Measurements from ENCODE around the gene PCED1B. TPM values are rescaled to one million over a fixed set of nuclear protein-coding genes. Genes with fewer than 3 reads are reported as not detected.
"Not testable (repeated sequence)": the region's sequence is repeated elsewhere in the genome, so short reads cannot be mapped to it uniquely, and the experiment has no call there.

Gene PCED1B
- total and polyA plus RNA-seq, 4 experiments from 2014 or later = 44.3 to 74.6 (median 47.8) TPM

DNA sequence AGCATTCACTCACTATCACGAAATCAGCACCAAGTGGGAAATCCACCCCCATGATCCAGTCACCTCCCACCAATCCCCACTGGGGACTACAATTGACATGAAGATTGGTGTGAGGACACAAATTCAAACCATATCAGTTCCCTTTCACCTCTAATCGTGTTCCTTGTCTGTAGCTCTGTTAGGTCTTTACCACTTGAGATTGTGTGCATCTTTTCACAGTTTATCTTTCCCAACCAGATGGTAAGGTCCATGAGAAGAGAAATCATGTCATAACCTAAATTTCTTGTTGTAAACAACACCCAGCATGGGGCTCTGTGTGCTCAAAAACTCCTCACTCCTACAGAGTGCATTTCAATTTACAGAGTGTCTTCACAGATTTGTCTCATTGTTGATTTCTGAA, 27.1 kb upstream of the PCED1B start:
- Mint-ChIP-seq H3K9me3 (peaks cover 5 to 33% (median 20%) of the 10 kb centered on the region in 8 donors), H3K4me3 (no peak overlapping the region), H3K4me1 (no peaks in the 10 kb centered on the region), H3K27me3 (no peaks in the 10 kb centered on the region), H3K27ac (no peak overlapping the region), H3K36me3 (peaks cover 4 to 20% of the 10 kb centered on the region in 2 donors)
- no peak for DNase-seq
- intact Hi-C loops (cut with micrococcal nuclease) = no loop called here
- ChIA-PET POLR2A (ENCODE audit: partially characterized antibody) (no interaction called here), CTCF (ENCODE audit: partially characterized antibody) (interaction anchor here (1.5 kb wide), 1 partner anchor 31 kb away, joined by 5 read pairs; no protein-coding TSS in a partner anchor)
- no peaks in the 10 kb centered on the region for H3K27me3 ChIP-seq (ENCODE audit: insufficient read depth, low read length)
- no peaks in the 10 kb centered on the region for H3K36me3 ChIP-seq (ENCODE audit: insufficient read depth, low read length)
- no peak overlapping the region for H3K27ac ChIP-seq (ENCODE audit: low read depth, low read length)
- H3K9me3 ChIP-seq (ENCODE audit: control insufficient read depth in 1 of 2, low read length in 2 of 2) = peaks cover 0 to 6% of the 10 kb centered on the region in 2 donors
- no peak overlapping the region for H3K4me3 ChIP-seq (ENCODE audit: low read length in 2 of 2)
- no peaks in the 10 kb centered on the region for H3K4me1 ChIP-seq (ENCODE audit: insufficient read depth, low read length)

DNA sequence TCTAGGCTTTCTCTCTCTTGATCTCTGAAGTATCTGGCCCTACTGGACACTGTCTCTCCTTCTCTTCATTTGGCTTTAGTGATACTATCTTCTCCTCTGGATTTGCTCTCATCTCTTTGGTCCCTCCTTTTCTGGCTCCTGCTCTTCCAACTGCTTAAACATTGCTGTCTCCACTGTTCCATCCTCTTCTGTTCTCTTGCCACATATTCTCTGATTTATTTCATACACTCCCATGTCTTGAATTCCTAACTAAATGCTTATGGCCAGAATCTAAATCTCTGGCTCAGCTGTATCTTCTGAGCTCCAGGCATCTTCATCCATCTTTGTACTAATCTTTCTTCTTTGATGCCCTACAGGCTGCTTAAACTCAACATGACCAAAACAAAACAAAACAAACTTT, 25.5 kb upstream of the PCED1B start:
- ChIA-PET POLR2A (ENCODE audit: partially characterized antibody) (interaction anchor here (1.3 kb wide), 1 partner anchor 344 kb away, joined by 3 read pairs; no protein-coding TSS in a partner anchor), CTCF (ENCODE audit: partially characterized antibody) (interaction anchor here (1.5 to 2.0 kb wide), 2 partner anchors 21 to 33 kb away, joined by 5 to 10 read pairs; no protein-coding TSS in a partner anchor)
- H3K9me3 Mint-ChIP-seq = peaks cover 5 to 34% (median 22%) of the 10 kb centered on the region in 8 donors
- no peaks in the 10 kb centered on the region for H3K27me3 Mint-ChIP-seq
- Histone ChIP-seq H3K4me1 (ENCODE audit: insufficient read depth, low read length) (no peaks in the 10 kb centered on the region), H3K27me3 (ENCODE audit: insufficient read depth, low read length) (no peaks in the 10 kb centered on the region), H3K9me3 (ENCODE audit: control insufficient read depth in 1 of 2, low read length in 2 of 2) (peaks cover 0 to 6% of the 10 kb centered on the region in 2 donors), H3K4me3 (ENCODE audit: low read length in 2 of 2) (no peak overlapping the region), H3K27ac (ENCODE audit: low read depth, low read length) (no peak overlapping the region), H3K36me3 (ENCODE audit: insufficient read depth, low read length) (no peaks in the 10 kb centered on the region)
- H3K27ac Mint-ChIP-seq = no peak overlapping the region
- no peaks in the 10 kb centered on the region for H3K4me1 Mint-ChIP-seq
- intact Hi-C loops (cut with micrococcal nuclease) = no loop called here
- no peak for DNase-seq
- H3K4me3 Mint-ChIP-seq = no peak overlapping the region
- H3K36me3 Mint-ChIP-seq = peaks cover 4 to 20% of the 10 kb centered on the region in 2 donors

DNA sequence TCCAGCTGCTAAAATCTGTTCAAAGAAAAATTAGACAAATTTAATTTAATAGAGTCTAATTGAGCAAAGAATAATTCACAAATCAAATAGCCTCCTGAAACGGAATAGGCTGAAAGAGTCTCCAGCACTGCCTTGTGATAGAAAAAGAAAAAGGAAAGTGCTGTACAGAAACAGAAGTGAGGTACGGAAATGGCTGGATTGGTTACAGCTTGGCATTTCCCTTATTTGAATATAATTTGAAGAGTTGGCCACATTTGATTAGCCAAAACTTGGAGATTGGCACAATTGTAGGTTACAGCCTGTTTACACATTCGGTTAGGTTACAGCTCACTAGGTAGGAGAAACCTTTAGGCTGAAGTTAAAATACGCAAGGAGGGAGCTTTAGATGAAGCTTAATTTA, 24.8 kb upstream of the PCED1B start:
- Mint-ChIP-seq H3K27me3 (no peaks in the 10 kb centered on the region), H3K9me3 (peaks cover 5 to 35% (median 20%) of the 10 kb centered on the region in 8 donors), H3K4me1 (no peaks in the 10 kb centered on the region), H3K27ac (no peak overlapping the region), H3K36me3 (peaks cover 6 to 20% of the 10 kb centered on the region in 2 donors), H3K4me3 (no peak overlapping the region)
- intact Hi-C loops (cut with micrococcal nuclease) = no loop called here
- no peaks in the 10 kb centered on the region for H3K4me1 ChIP-seq (ENCODE audit: insufficient read depth, low read length)
- DNase-seq = no peak
- H3K9me3 ChIP-seq (ENCODE audit: control insufficient read depth in 1 of 2, low read length in 2 of 2) = peaks cover 0 to 6% of the 10 kb centered on the region in 2 donors
- no peaks in the 10 kb centered on the region for H3K27me3 ChIP-seq (ENCODE audit: insufficient read depth, low read length)
- H3K27ac ChIP-seq (ENCODE audit: low read depth, low read length) = no peak overlapping the region
- CTCF ChIA-PET (ENCODE audit: partially characterized antibody) = interaction anchor here (2.0 kb wide), 1 partner anchor 22 kb away, joined by 10 read pairs; no protein-coding TSS in a partner anchor
- no peak overlapping the region for H3K4me3 ChIP-seq (ENCODE audit: low read length in 2 of 2)
- POLR2A ChIA-PET (ENCODE audit: partially characterized antibody) = no interaction called here
- H3K36me3 ChIP-seq (ENCODE audit: insufficient read depth, low read length) = no peaks in the 10 kb centered on the region

- H3K4me1 ChIP-seq (ENCODE audit: insufficient read depth, low read length); H3K4me3 Mint-ChIP-seq; DNase-seq; CTCF ChIA-PET (ENCODE audit: partially characterized antibody); H3K27ac Mint-ChIP-seq; H3K27me3 Mint-ChIP-seq; H3K9me3 ChIP-seq (ENCODE audit: control insufficient read depth in 1 of 2, low read length in 2 of 2); H3K36me3 ChIP-seq (ENCODE audit: insufficient read depth, low read length); POLR2A ChIA-PET (ENCODE audit: partially characterized antibody); intact Hi-C loops (cut with micrococcal nuclease); H3K4me1 Mint-ChIP-seq; H3K27ac ChIP-seq (ENCODE audit: low read depth, low read length); H3K4me3 ChIP-seq (ENCODE audit: low read length in 2 of 2); H3K27me3 ChIP-seq (ENCODE audit: insufficient read depth, low read length): not testable (repeated sequence)
- peaks cover 6 to 15% of the 10 kb centered on the region in 2 donors for H3K36me3 Mint-ChIP-seq
- peaks cover 4 to 34% (median 16%) of the 10 kb centered on the region in 8 donors for H3K9me3 Mint-ChIP-seq
Observed at GRCh38 chr12:47055856-47056255, 23.6 kb upstream of the PCED1B start.

DNA sequence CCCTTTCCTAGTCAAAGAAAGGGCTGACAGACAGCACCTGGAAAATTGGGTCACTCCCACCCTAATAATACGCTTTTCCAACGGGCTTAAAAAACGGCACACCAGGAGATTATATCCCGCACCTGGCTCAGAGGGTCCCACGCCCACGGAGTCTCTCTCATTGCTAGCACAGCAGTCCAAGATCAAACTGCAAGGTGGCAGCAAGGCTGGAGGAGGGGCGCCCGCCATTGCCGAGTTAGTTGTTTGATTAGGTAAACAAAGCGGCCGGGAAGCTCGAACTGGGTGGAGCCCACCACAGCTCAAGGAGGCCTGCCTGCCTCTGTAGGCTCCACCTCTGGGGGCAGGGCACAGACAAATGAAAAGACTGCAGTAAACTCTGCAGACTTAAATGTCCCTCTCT, 22.5 kb upstream of the PCED1B start:
- H3K27ac Mint-ChIP-seq; CTCF ChIA-PET (ENCODE audit: partially characterized antibody); DNase-seq: not testable (repeated sequence)

DNA sequence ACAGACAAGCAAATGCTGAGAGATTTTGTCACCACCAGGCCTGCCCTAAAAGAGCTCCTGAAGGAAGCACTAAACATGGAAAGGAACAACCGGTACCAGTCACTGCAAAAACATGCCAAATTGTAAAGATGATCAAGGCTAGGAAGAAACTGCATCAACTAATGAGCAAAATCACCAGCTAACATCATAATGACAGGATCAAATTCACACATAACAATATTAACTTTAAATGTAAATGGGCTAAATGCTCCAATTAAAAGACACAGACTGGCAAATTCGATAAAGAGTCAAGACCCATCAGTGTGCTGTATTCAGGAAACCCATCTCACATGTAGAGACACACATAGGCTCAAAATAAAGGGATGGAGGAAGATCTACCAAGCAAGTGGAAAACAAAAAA, 20.8 kb upstream of the PCED1B start:
- H3K27me3 ChIP-seq (ENCODE audit: insufficient read depth, low read length); POLR2A ChIA-PET (ENCODE audit: partially characterized antibody); H3K36me3 ChIP-seq (ENCODE audit: insufficient read depth, low read length); H3K9me3 ChIP-seq (ENCODE audit: control insufficient read depth in 1 of 2, low read length in 2 of 2); H3K27me3 Mint-ChIP-seq; H3K4me3 ChIP-seq (ENCODE audit: low read length in 2 of 2); intact Hi-C loops (cut with micrococcal nuclease); H3K4me3 Mint-ChIP-seq; H3K4me1 Mint-ChIP-seq; H3K36me3 Mint-ChIP-seq; H3K27ac ChIP-seq (ENCODE audit: low read depth, low read length); DNase-seq; H3K4me1 ChIP-seq (ENCODE audit: insufficient read depth, low read length); H3K27ac Mint-ChIP-seq: not testable (repeated sequence)
- H3K9me3 Mint-ChIP-seq = peaks cover 0 to 19% (median 7%) of the 10 kb centered on the region in 8 donors
- CTCF ChIA-PET (ENCODE audit: partially characterized antibody) = interaction anchor here (1.0 kb wide), 1 partner anchor 13 kb away, joined by 3 read pairs; no protein-coding TSS in a partner anchor

More for the DNA sequence above, 22.5 kb upstream of the PCED1B start:
- H3K4me3 ChIP-seq (ENCODE audit: low read length in 2 of 2); POLR2A ChIA-PET (ENCODE audit: partially characterized antibody); H3K4me1 Mint-ChIP-seq; H3K36me3 Mint-ChIP-seq; H3K4me3 Mint-ChIP-seq; H3K36me3 ChIP-seq (ENCODE audit: insufficient read depth, low read length); H3K27me3 Mint-ChIP-seq; H3K27ac ChIP-seq (ENCODE audit: low read depth, low read length); H3K4me1 ChIP-seq (ENCODE audit: insufficient read depth, low read length); H3K9me3 ChIP-seq (ENCODE audit: control insufficient read depth in 1 of 2, low read length in 2 of 2); intact Hi-C loops (cut with micrococcal nuclease); H3K27me3 ChIP-seq (ENCODE audit: insufficient read depth, low read length): not testable (repeated sequence)
- H3K9me3 Mint-ChIP-seq = peaks cover under 1 to 26% (median 10%) of the 10 kb centered on the region in 8 donors

GRCh38 chr12:47065546-47065945, 13.9 kb upstream of the PCED1B start:
- Histone ChIP-seq H3K27ac (ENCODE audit: low read depth, low read length) (no peak overlapping the region), H3K27me3 (ENCODE audit: insufficient read depth, low read length) (no peaks in the 10 kb centered on the region), H3K4me3 (ENCODE audit: low read length in 2 of 2) (no peak overlapping the region), H3K4me1 (ENCODE audit: insufficient read depth, low read length) (no peaks in the 10 kb centered on the region), H3K9me3 (ENCODE audit: control insufficient read depth in 1 of 2, low read length in 2 of 2) (no peaks in the 10 kb centered on the region), H3K36me3 (ENCODE audit: insufficient read depth, low read length) (no peaks in the 10 kb centered on the region)
- ChIA-PET CTCF (ENCODE audit: partially characterized antibody) (interaction anchor here (1.0 to 1.5 kb wide), 2 partner anchors 13 to 332 kb away, joined by 3 to 4 read pairs; no protein-coding TSS in a partner anchor), POLR2A (ENCODE audit: partially characterized antibody) (no interaction called here)
- Mint-ChIP-seq H3K27ac (no peak overlapping the region), H3K27me3 (no peaks in the 10 kb centered on the region), H3K4me3 (no peak overlapping the region), H3K36me3 (no peaks in the 10 kb centered on the region), H3K4me1 (no peaks in the 10 kb centered on the region), H3K9me3 (peaks cover 0 to 4% (median under 1%) of the 10 kb centered on the region in 8 donors)
- DNase-seq = no peak
- intact Hi-C loops (cut with micrococcal nuclease) = no loop called here
